ENCODE data around the gene RAD9A.

GRCh38 chr11:67434395-67434881 is 42.7 kb downstream of the RAD9A start:
- TF ChIP-seq EZH2 (IDR thresholded peaks at IDR 0.05; ENCODE audit: insufficient read depth, low read length), result no peak
- TF ChIP-seq, protein P1, sequence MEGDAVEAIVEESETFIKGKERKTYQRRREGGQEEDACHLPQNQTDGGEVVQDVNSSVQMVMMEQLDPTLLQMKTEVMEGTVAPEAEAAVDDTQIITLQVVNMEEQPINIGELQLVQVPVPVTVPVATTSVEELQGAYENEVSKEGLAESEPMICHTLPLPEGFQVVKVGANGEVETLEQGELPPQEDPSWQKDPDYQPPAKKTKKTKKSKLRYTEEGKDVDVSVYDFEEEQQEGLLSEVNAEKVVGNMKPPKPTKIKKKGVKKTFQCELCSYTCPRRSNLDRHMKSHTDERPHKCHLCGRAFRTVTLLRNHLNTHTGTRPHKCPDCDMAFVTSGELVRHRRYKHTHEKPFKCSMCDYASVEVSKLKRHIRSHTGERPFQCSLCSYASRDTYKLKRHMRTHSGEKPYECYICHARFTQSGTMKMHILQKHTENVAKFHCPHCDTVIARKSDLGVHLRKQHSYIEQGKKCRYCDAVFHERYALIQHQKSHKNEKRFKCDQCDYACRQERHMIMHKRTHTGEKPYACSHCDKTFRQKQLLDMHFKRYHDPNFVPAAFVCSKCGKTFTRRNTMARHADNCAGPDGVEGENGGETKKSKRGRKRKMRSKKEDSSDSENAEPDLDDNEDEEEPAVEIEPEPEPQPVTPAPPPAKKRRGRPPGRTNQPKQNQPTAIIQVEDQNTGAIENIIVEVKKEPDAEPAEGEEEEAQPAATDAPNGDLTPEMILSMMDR (IDR thresholded peaks at IDR 0.05; ENCODE audit: insufficient read depth, low read depth, low read length), result no peak

All from astrocyte (in vitro differentiated cells and primary cell).